Smooth muscle cell (in vitro differentiated cells): ENCODE data around the gene PTPRU. TPM values are rescaled to one million over a fixed set of nuclear protein-coding genes. Genes with fewer than 3 reads are reported as not detected.

Experiments
- DNase-seq: peaks from one replicate; lab custom pipeline; 2025; ENCODE audit not compliant: unreplicated experiment; lab: John Stamatoyannopoulos, UW
- H2AFZ ChIP-seq: fragments of 200-600 bp; sonication (generic); 2 replicates; pipeline ENCODE4 v1.6.0; 2016; ENCODE audit warnings: antibody characterized with exemption, low read depth, mild to moderate bottlenecking
- H3F3A ChIP-seq: fragments of 200-600 bp; sonication (generic); 2 replicates; pipeline ENCODE4 v1.6.0; 2017; ENCODE audit warnings: antibody characterized with exemption, low read depth
- H3K27ac ChIP-seq: fragments of 200-600 bp; sonication (generic); 2 replicates; pipeline ENCODE4 v1.5.1; 2016; ENCODE audit warnings: low read depth, mild to moderate bottlenecking
- H3K27me3 ChIP-seq: fragments of 200-600 bp; sonication (generic); 2 replicates; pipeline ENCODE4 v1.6.1; 2016; ENCODE audit warnings: low read depth, mild to moderate bottlenecking
- H3K36me3 ChIP-seq: fragments of 200-600 bp; sonication (generic); 2 replicates; pipeline ENCODE4 v1.5.1; 2016; ENCODE audit warnings: low read depth
- H3K4me1 ChIP-seq: fragments of 200-600 bp; sonication (generic); 2 replicates; pipeline ENCODE4 v1.5.1; 2016; ENCODE audit warnings: low read depth
- H3K4me2 ChIP-seq: fragments of 200-600 bp; sonication (generic); 2 replicates; pipeline ENCODE4 v1.6.0; 2016; ENCODE audit warnings: mild to moderate bottlenecking
- H3K4me3 ChIP-seq: fragments of 200-600 bp; sonication (generic); 2 replicates; pipeline ENCODE4 v1.5.1; 2016; ENCODE audit warnings: mild to moderate bottlenecking
- H3K79me2 ChIP-seq: fragments of 200-600 bp; sonication (generic); 2 replicates; pipeline ENCODE4 v1.6.0; 2016; ENCODE audit warnings: low read depth, mild to moderate bottlenecking
- H3K9ac ChIP-seq: fragments of 200-600 bp; sonication (generic); 2 replicates; pipeline ENCODE4 v1.6.0; 2016; ENCODE audit warnings: low read depth
- H3K9me3 ChIP-seq: fragments of 200-600 bp; sonication (generic); replicated peaks from 2 replicates; pipeline ENCODE4 v1.5.1; 2016; ENCODE audit warnings: low read depth
- H4K20me1 ChIP-seq: fragments of 200-600 bp; sonication (generic); 2 replicates; pipeline ENCODE4 v1.6.0; 2016; ENCODE audit warnings: low read depth
- CTCF ChIP-seq: fragments of 200-600 bp; sonication (generic); IDR thresholded peaks from 2 replicates; pipeline ENCODE4 v1.5.1; 2017; ENCODE audit warnings: borderline replicate concordance, mild to moderate bottlenecking, antibody characterized with exemption; ENCODE audit not compliant: insufficient read depth, poor library complexity, severe bottlenecking
- WGBS: methylation state at CpG from one replicate; pipeline ENCODE4 v1.1.7; 2016; ENCODE audit warnings: low lambda C conversion rate; 5-methylcytosine and 5-hydroxymethylcytosine counted together
- polyA plus RNA-seq: library from polyadenylated mRNA; unstranded; fragments of >200 nt; fragmentation: Nextera tagmentation; extraction: Ambion mirVana; gene quantifications from 2 replicates; pipeline ENCODE4 v1.2.1, GENCODE V29; 2016
- total RNA-seq: library from RNA; depleted of rRNA; stranded (reverse); fragments of >200 nt; gene quantifications from 2 replicates; pipeline ENCODE4 v1.2.3, GENCODE V29; 2014

The PTPRU gene
- total and polyA plus RNA-seq, 2 experiments from 2014 or later: 41.1 to 67.8 TPM

DNA sequence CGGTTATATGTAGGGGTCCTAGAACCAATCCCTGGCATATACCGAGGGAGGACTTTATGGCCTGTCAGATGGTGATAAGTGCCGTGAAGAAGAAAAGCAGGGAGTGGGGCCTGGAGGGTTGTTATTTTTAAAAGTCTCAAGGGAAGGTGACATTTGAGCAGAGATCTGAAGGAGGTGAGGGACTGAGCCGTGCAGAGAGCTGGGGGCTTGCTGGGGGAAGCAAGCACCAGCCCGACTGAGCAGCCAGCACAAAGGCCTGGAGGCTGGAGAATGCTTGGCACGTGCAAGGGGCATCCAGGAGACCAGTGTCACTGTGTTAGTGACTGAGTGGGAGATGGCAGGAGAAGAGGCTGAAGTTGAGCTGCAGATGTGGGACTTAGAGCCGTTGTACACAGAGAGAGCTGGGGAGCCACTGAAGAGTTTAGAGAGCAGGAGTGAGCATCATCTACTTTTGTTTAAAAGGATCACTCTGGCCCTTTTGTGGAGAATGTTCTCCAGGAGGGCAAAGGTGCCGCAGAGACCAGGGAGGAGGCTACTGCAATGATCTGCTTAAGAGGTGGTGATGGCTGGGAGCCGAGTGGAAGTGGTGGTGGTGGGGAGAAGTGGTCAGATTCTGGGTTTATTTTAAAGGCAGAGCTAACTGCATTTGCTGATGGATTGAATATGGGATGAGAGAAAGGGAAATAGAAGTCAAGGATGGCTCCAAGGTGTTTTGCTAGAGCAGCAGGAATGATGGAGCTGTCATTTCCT lies 31.2 kb downstream of the PTPRU start:
- TF ChIP-seq CTCF: no peak
- H3K36me3 ChIP-seq: no peaks in the 10 kb centered on the region
- no peaks in the 10 kb centered on the region for H3F3A ChIP-seq
- H4K20me1 ChIP-seq: no peaks in the 10 kb centered on the region
- H3K4me1 ChIP-seq: peaks cover 14% of the 10 kb centered on the region
- no peak overlapping the region for H3K4me2 ChIP-seq
- H3K27me3 ChIP-seq: no peaks in the 10 kb centered on the region
- WGBS: 73% methylated on average over 9 of the region's 9 CpGs
- H2AFZ ChIP-seq: no peak overlapping the region
- H3K9ac ChIP-seq: no peak overlapping the region
- H3K9me3 ChIP-seq: no peaks in the 10 kb centered on the region
- no peak for DNase-seq
- no peak overlapping the region for H3K27ac ChIP-seq
- H3K79me2 ChIP-seq: no peaks in the 10 kb centered on the region
- H3K4me3 ChIP-seq: no peak overlapping the region

- Histone ChIP-seq H4K20me1 (no peaks in the 10 kb centered on the region), H3K4me1 (peaks cover 15% of the 10 kb centered on the region), H3K4me2 (no peak overlapping the region), H3F3A (no peaks in the 10 kb centered on the region), H3K27me3 (no peaks in the 10 kb centered on the region), H3K9me3 (no peaks in the 10 kb centered on the region), H3K9ac (no peak overlapping the region), H2AFZ (no peak overlapping the region), H3K4me3 (no peak overlapping the region), H3K36me3 (no peaks in the 10 kb centered on the region), H3K79me2 (no peaks in the 10 kb centered on the region), H3K27ac (no peak overlapping the region)
- TF ChIP-seq CTCF: no peak
- no peak for DNase-seq
- WGBS: 95% methylated on average over 8 of the region's 8 CpGs
These were observed 33.1 kb downstream of the PTPRU start for GRCh38 chr1:29269382-29269781.

GRCh38 chr1:29270929-29271521 lies 34.7 kb downstream of the PTPRU start:
- Histone ChIP-seq H3F3A (no peaks in the 10 kb centered on the region), H4K20me1 (no peaks in the 10 kb centered on the region), H3K9ac (no peak overlapping the region), H3K36me3 (no peaks in the 10 kb centered on the region), H2AFZ (no peak overlapping the region), H3K9me3 (no peaks in the 10 kb centered on the region), H3K79me2 (no peaks in the 10 kb centered on the region), H3K4me2 (peak overlapping the region; percentile 33), H3K27me3 (no peaks in the 10 kb centered on the region), H3K4me1 (peaks cover 15% of the 10 kb centered on the region), H3K27ac (no peak overlapping the region), H3K4me3 (no peak overlapping the region)
- DNase-seq: no peak
- no peak for TF ChIP-seq CTCF
- 73% methylated on average over 3 of the region's 3 CpGs for WGBS

- Histone ChIP-seq H3K9ac (no peak overlapping the region), H3K79me2 (no peaks in the 10 kb centered on the region), H3K9me3 (no peaks in the 10 kb centered on the region), H3K4me1 (peaks cover 15% of the 10 kb centered on the region), H3K36me3 (peaks cover 1% of the 10 kb centered on the region), H3K27ac (no peak overlapping the region), H3K27me3 (no peaks in the 10 kb centered on the region), H3K4me2 (peak overlapping the region; percentile 33), H4K20me1 (no peaks in the 10 kb centered on the region), H3F3A (no peaks in the 10 kb centered on the region), H2AFZ (no peak overlapping the region), H3K4me3 (no peak overlapping the region)
- WGBS: 17% methylated on average over 7 of the region's 7 CpGs
- no peak for TF ChIP-seq CTCF
- DNase-seq: no peak
These were observed 35.4 kb downstream of the PTPRU start for GRCh38 chr1:29271724-29272123.
